HEK293 (cell line): ENCODE measurements around the gene TXNDC11.

Experiments
- CTCF ChIP-seq: fragments of 450-650 bp; formaldehyde crosslinking; IDR thresholded peaks from 2 replicates; pipeline ENCODE4 v1.5.1; 2016; ENCODE audit warnings: missing biosample characterization, missing genetic modification characterization
- ELK4 ChIP-seq: IDR thresholded peaks from 2 replicates; pipeline ENCODE4 v1.6.1; 2011; ENCODE audit warnings: mild to moderate bottlenecking, low read depth, low read length, borderline replicate concordance
- ZNF133 ChIP-seq: fragments of 450-650 bp; formaldehyde crosslinking; IDR thresholded peaks from 2 replicates; pipeline ENCODE4 v1.5.1; 2016; ENCODE audit warnings: missing biosample characterization, missing genetic modification characterization
- ZNF138 ChIP-seq: fragments of 450-650 bp; formaldehyde crosslinking; IDR thresholded peaks from 2 replicates; pipeline ENCODE4 v1.5.1; 2016; ENCODE audit warnings: missing biosample characterization, missing genetic modification characterization, borderline replicate concordance
- ZNF274 ChIP-seq, 2 experiments: fragments of 200-500 bp in 1 of 2; fragments of 450-650 bp in 1 of 2; sonication (Bioruptor generic) in 1 of 2; formaldehyde crosslinking in 1 of 2; IDR thresholded peaks; 2 replicates each; pipeline versions ENCODE4 v1.5.1 to v1.6.1; 2014 to 2016; ENCODE audit warnings: borderline replicate concordance in 1 of 2, inconsistent platforms in 1 of 2, low read length in 1 of 2, missing biosample characterization in 1 of 2, missing genetic modification characterization in 1 of 2
- ZNF335 ChIP-seq: fragments of 450-650 bp; formaldehyde crosslinking; conservative IDR thresholded peaks from 2 replicates; pipeline ENCODE4 v1.5.1; 2016; ENCODE audit warnings: missing biosample characterization, missing genetic modification characterization
- ZNF549 ChIP-seq: fragments of 450-650 bp; IDR thresholded peaks from 2 replicates; pipeline ENCODE4 v1.5.1; 2018; ENCODE audit warnings: missing biosample characterization, missing genetic modification characterization, mild to moderate bottlenecking, inconsistent platforms, moderate library complexity
- TF ChIP-seq, protein P1 (sequence below): fragments of 450-650 bp; formaldehyde crosslinking; optimal IDR thresholded peaks from 2 replicates; pipeline ENCODE3; 2016; ENCODE audit warnings: missing biosample characterization, mild to moderate bottlenecking, missing genetic modification characterization
- TF ChIP-seq, protein P2 (sequence below): fragments of 450-650 bp; formaldehyde crosslinking; IDR thresholded peaks from 2 replicates; pipeline ENCODE4 v1.5.1; 2016; ENCODE audit warnings: missing biosample characterization, missing genetic modification characterization
- TF ChIP-seq, protein P3 (sequence below): fragments of 450-650 bp; formaldehyde crosslinking; IDR thresholded peaks from 2 replicates; pipeline ENCODE4 v1.5.1; 2016; ENCODE audit warnings: missing biosample characterization, missing genetic modification characterization

DNA sequence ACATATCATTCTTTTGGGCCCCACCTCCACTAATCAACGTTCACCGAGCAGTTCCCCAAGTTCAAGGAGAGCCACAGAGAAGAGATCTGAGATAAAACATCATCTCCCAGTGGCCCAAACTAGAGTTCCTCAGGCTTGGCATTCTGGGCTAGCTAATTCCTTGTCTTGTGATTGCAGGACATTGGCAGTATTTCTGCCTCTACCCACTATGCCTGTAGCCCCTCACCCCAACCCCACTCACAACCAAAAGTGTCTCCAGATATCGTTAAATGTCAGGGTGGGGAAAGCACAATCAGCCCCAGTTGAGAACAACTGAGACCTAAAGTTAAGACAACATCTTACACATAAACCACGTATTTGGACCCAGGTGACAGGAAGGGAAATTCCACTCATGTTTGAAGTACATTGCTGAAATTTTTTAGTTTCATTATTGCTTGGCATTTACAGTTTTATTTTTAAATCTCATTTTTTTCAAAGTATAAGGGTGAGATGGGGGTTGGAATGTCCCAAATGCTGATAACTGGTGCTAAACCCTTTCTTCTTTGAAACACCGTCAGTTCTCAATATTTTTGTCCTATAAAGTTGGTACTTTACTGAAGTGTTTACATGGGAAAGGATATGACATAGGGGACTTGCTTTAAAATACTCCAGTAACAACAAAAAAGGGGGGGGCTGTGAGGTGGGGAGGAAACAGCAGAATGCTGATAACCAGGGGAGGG, 40.8 kb upstream of the TXNDC11 start:
- TF ChIP-seq, protein P1, sequence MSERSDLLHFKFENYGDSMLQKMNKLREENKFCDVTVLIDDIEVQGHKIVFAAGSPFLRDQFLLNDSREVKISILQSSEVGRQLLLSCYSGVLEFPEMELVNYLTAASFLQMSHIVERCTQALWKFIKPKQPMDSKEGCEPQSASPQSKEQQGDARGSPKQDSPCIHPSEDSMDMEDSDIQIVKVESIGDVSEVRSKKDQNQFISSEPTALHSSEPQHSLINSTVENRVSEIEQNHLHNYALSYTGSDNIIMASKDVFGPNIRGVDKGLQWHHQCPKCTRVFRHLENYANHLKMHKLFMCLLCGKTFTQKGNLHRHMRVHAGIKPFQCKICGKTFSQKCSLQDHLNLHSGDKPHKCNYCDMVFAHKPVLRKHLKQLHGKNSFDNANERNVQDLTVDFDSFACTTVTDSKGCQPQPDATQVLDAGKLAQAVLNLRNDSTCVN (tag by site-specific recombination), result no peak
- TF ChIP-seq CTCF, result no peak
- no peak for TF ChIP-seq ZNF133 (tag by site-specific recombination)
- no peak for TF ChIP-seq ZNF549 (tag by site-specific recombination)
- no peak for TF ChIP-seq ELK4
- no peak for TF ChIP-seq ZNF274 (IDR thresholded peaks at IDR 0.05; ENCODE audit: low read length)
- no peak for TF ChIP-seq ZNF274 (tag by site-specific recombination; IDR thresholded peaks at IDR 0.05; ENCODE audit: borderline replicate concordance)
- TF ChIP-seq ZNF335 (tag by site-specific recombination), result no peak
- no peak for TF ChIP-seq ZNF138
- TF ChIP-seq, protein P2, sequence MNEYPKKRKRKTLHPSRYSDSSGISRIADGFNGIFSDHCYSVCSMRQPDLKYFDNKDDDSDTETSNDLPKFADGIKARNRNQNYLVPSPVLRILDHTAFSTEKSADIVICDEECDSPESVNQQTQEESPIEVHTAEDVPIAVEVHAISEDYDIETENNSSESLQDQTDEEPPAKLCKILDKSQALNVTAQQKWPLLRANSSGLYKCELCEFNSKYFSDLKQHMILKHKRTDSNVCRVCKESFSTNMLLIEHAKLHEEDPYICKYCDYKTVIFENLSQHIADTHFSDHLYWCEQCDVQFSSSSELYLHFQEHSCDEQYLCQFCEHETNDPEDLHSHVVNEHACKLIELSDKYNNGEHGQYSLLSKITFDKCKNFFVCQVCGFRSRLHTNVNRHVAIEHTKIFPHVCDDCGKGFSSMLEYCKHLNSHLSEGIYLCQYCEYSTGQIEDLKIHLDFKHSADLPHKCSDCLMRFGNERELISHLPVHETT (tag by site-specific recombination), result no peak
- TF ChIP-seq, protein P3, sequence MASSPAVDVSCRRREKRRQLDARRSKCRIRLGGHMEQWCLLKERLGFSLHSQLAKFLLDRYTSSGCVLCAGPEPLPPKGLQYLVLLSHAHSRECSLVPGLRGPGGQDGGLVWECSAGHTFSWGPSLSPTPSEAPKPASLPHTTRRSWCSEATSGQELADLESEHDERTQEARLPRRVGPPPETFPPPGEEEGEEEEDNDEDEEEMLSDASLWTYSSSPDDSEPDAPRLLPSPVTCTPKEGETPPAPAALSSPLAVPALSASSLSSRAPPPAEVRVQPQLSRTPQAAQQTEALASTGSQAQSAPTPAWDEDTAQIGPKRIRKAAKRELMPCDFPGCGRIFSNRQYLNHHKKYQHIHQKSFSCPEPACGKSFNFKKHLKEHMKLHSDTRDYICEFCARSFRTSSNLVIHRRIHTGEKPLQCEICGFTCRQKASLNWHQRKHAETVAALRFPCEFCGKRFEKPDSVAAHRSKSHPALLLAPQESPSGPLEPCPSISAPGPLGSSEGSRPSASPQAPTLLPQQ (tag by site-specific recombination), result no peak
